GM12878 (cell line): ENCODE data around the gene SLC6A8. TPM values are rescaled to one million over a fixed set of nuclear protein-coding genes. Genes with fewer than 3 reads are reported as not detected.

Experiments
- ATAC-seq: fragments of 200-7000 bp; cut with Tn5 transposase; 3 replicates; pipeline ENCODE4 v1.9.1; 2020; ENCODE audit warnings: mild to moderate bottlenecking, moderate library complexity
- BruUV-seq: library from RNA; stranded (reverse); fragments of 400-500 nt; replicated peaks from 2 replicates; lab custom pipeline; 2021; lab: Mats Ljungman, UMichigan
- CTCF ChIA-PET: fragments of 300-600 bp; sonication (Branson Sonifier 250); formaldehyde crosslinking; extraction: SDS; loops from one replicate; lab custom pipeline; 2021; ENCODE audit warnings: inconsistent platforms; lab: Yijun Ruan, JAX
- POLR2A ChIA-PET: fragments of 350-600 bp; formaldehyde crosslinking; extraction: SDS; loops from one replicate; lab custom pipeline; 2021; ENCODE audit warnings: inconsistent platforms; lab: Charles Lee
- RAD21 ChIA-PET: fragments of 300-600 bp; sonication (Branson Sonifier 250); formaldehyde crosslinking; loops from one replicate; lab custom pipeline; 2023; ENCODE audit warnings: antibody characterized with exemption; ENCODE audit not compliant: unreplicated experiment; lab: Charles Lee
- SMC1A ChIA-PET: fragments of 300-600 bp; sonication (Branson Sonifier 250); formaldehyde crosslinking; loops from one replicate; lab custom pipeline; 2023; ENCODE audit not compliant: unreplicated experiment, uncharacterized antibody; lab: Charles Lee
- DNase-seq: peaks from one replicate; pipeline ENCODE4 v3.0.0-alpha.2; 2011; ENCODE audit warnings: low read depth, low spot score
- FAIRE-seq: peaks from 3 replicates; lab custom pipeline; 2011; peaks lifted over from hg19 to GRCh38; lab: Jason Lieb, UNC
- H2AFZ ChIP-seq: 2 replicates; pipeline ENCODE4 v1.6.0; 2011; ENCODE audit warnings: low read depth, low read length, control low read depth; ENCODE audit not compliant: control insufficient read depth
- H3K27ac ChIP-seq: 2 replicates; pipeline ENCODE4 v1.5.1; 2011; ENCODE audit warnings: control low read depth; ENCODE audit not compliant: control insufficient read depth, insufficient read depth
- H3K27me3 ChIP-seq, 2 experiments: replicated peaks in 1 of 2; 2 replicates each; pipeline versions ENCODE4 v1.6.0 to v1.6.1; 2011; ENCODE audit warnings: low read length in 1 of 2; ENCODE audit not compliant: control insufficient read depth in 2 of 2, insufficient read depth in 2 of 2
- H3K36me3 ChIP-seq, 2 experiments: 2 replicates each; pipeline ENCODE4 v1.5.1; 2011; ENCODE audit warnings: low read length in 1 of 2; ENCODE audit not compliant: control insufficient read depth in 2 of 2, insufficient read depth in 2 of 2
- H3K4me1 ChIP-seq: 2 replicates; pipeline ENCODE4 v1.6.1; 2011; ENCODE audit warnings: mild to moderate bottlenecking, low read length, moderate library complexity, mixed read lengths; ENCODE audit not compliant: control insufficient read depth, insufficient read depth
- H3K4me2 ChIP-seq: 2 replicates; pipeline ENCODE4 v1.6.0; 2011; ENCODE audit warnings: control low read depth; ENCODE audit not compliant: control insufficient read depth, insufficient read depth
- H3K4me3 ChIP-seq: fragments of 200-600 bp; sonication (generic); 2 replicates; pipeline ENCODE4 v1.5.1; 2016
- H3K79me2 ChIP-seq: 2 replicates; pipeline ENCODE4 v1.6.0; 2011; ENCODE audit warnings: low read length; ENCODE audit not compliant: control insufficient read depth, insufficient read depth
- H3K9ac ChIP-seq: 2 replicates; pipeline ENCODE4 v1.8.0; 2011; ENCODE audit warnings: low read length, control low read depth, mixed read lengths; ENCODE audit not compliant: control insufficient read depth, insufficient read depth
- H3K9me3 ChIP-seq: replicated peaks from 3 replicates; pipeline ENCODE4 v1.5.1; 2011; ENCODE audit warnings: mild to moderate bottlenecking, low read length; ENCODE audit not compliant: control insufficient read depth, insufficient read depth
- H4K20me1 ChIP-seq: 2 replicates; pipeline ENCODE4 v1.6.0; 2011; ENCODE audit not compliant: control insufficient read depth, insufficient read depth
- ASH2L ChIP-seq: fragments of 300-600, 200-600 bp; sonication (generic); IDR thresholded peaks from 2 replicates; pipeline ENCODE4 v1.6.1; 2017; ENCODE audit warnings: low read depth, mild to moderate bottlenecking, borderline replicate concordance
- EGR1 ChIP-seq, 2 experiments: IDR thresholded peaks; 1 replicate in 1 of 2; 2 replicates in 1 of 2; pipeline ENCODE4 v1.6.1; 2011 to 2012; ENCODE audit warnings: low read depth in 2 of 2, low read length in 2 of 2, borderline replicate concordance in 1 of 2, mild to moderate bottlenecking in 1 of 2, moderate library complexity in 1 of 2
- ESRRA ChIP-seq: IDR thresholded peaks from 2 replicates; pipeline ENCODE4 v1.6.1; 2012; ENCODE audit warnings: mild to moderate bottlenecking, low read length, improper control_type of control experiment
- ETV6 ChIP-seq, 2 experiments: fragments of 450-650 bp in 1 of 2; IDR thresholded peaks in 1 of 2; conservative IDR thresholded peaks in 1 of 2; 2 replicates each; pipeline ENCODE4 v1.6.1; 2014; ENCODE audit warnings: antibody characterized with exemption in 1 of 2, borderline replicate concordance in 1 of 2, low read depth in 1 of 2, mild to moderate bottlenecking in 1 of 2, moderate library complexity in 1 of 2
- EZH2 ChIP-seq: IDR thresholded peaks from 2 replicates; pipeline ENCODE4 v1.6.1; 2012; ENCODE audit warnings: low read depth, mild to moderate bottlenecking, control low read depth, inconsistent platforms, low read length, borderline replicate concordance; ENCODE audit not compliant: control insufficient read depth
- NBN ChIP-seq: fragments of 450-650 bp; IDR thresholded peaks from 2 replicates; pipeline ENCODE4 v1.6.1; 2016
- RAD21 ChIP-seq: IDR thresholded peaks from 2 replicates; pipeline ENCODE4 v1.6.1; 2011; ENCODE audit warnings: mild to moderate bottlenecking, low read depth, low read length, moderate library complexity; ENCODE audit not compliant: insufficient read depth
- RAD51 ChIP-seq: fragments of 450-650 bp; IDR thresholded peaks from 2 replicates; pipeline ENCODE4 v1.6.1; 2016; ENCODE audit warnings: moderate library complexity, mild to moderate bottlenecking, inconsistent platforms
- ZNF24 ChIP-seq: fragments of 450-650 bp; IDR thresholded peaks from 2 replicates; pipeline ENCODE4 v1.6.1; 2017; ENCODE audit warnings: antibody characterized with exemption, mild to moderate bottlenecking
- WGBS: methylation state at CpG from one replicate; pipeline ENCODE4 v1.1.6; 2016; ENCODE audit warnings: low lambda C conversion rate; ENCODE audit not compliant: insufficient replicate concordance, insufficient coverage; ENCODE audit errors: missing lambda C conversion rate; 5-methylcytosine and 5-hydroxymethylcytosine counted together
- in situ Hi-C: fragments of 300-500 bp; cut with MboI; formaldehyde crosslinking; loops from 9 replicates; pipeline ENCODE4 v1.14.3; 2018; ENCODE audit warnings: mixed read lengths
- intact Hi-C: fragments of 100-400 bp; cut with micrococcal nuclease; formaldehyde crosslinking; loops from one replicate; pipeline ENCODE4 v1.14.2; 2022; ENCODE audit not compliant: unreplicated experiment
- polyA plus RNA-seq, 11 experiments: library from polyadenylated mRNA; depleted of rRNA in 4 of 11; unstranded in 6 of 11; stranded (reverse) in 5 of 11; fragments of >200 nt; fragmentation: Nextera tagmentation in 4 of 11; fragmentation: Illumina TruSeq in 1 of 11; extraction: Ambion mirVana in 4 of 11; extraction: Trizol in 1 of 11; gene quantifications; 1 replicate in 1 of 11; 2 replicates in 10 of 11; pipeline versions ENCODE4 v1.2.1 to v1.2.3, GENCODE V29; 2011 to 2016; ENCODE audit warnings: inconsistent platforms in 2 of 11, missing spikeins in 2 of 11, low read depth in 1 of 11
- total RNA-seq, 4 experiments: library from RNA; depleted of rRNA in 3 of 4; stranded (reverse); fragments of >200 nt in 3 of 4; fragmentation: Illumina TruSeq in 1 of 4; extraction: Trizol in 1 of 4; gene quantifications; 2 replicates each; pipeline versions ENCODE4 v1.2.1 to v1.2.3, GENCODE V29; 2013 to 2021
- TF ChIP-seq, protein P1 (sequence below): IDR thresholded peaks from 2 replicates; pipeline ENCODE4 v1.6.1; 2012; ENCODE audit warnings: improper control_type of control experiment, low read depth, low read length; ENCODE audit not compliant: insufficient replicate concordance
- TF ChIP-seq, protein P2 (sequence below): fragments of 450-650 bp; formaldehyde crosslinking; IDR thresholded peaks from 2 replicates; pipeline ENCODE4 v1.5.0; 2022; ENCODE audit warnings: mild to moderate bottlenecking, missing genetic modification characterization
- TF ChIP-seq, protein P3 (sequence below): fragments of 450-650 bp; IDR thresholded peaks from 2 replicates; pipeline ENCODE4 v1.6.1; 2017; ENCODE audit warnings: mild to moderate bottlenecking

SLC6A8 gene
- total and polyA plus RNA-seq, 10 of the 15 experiments (the other 5 are each of a cell fraction or from before 2014, with no cell fraction given): 0.01 to 0.72 (median 0.17) TPM; not detected in 6

DNA sequence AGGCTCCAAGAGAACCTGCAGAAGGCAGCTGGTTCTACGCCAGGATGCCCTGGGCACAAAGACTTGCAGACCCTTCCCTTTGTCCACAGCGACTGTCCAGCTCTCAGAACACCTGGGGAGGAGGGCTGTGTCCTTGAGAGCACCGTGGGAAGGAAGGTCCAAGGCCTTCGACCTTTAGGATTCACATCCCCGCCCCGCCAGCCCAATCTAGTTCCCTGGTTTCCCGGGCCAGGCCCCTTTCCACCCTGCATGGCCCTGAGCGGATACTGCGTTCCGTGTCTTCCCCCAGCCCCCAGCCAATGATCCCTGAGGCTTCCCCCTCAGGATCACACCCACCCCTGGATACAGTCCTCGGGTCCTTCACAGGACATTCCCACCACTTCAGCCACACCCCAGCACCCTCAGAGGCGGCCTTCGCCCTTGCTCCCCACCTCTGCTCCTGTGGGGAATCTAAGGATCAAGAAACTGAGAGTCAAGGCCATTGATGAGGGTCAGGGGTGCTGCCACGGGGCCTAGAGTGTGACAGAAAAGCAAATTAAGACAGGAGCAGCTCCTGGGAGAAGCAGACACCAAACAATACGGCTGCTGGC is 46.0 kb downstream of the SLC6A8 start:
- POLR2A ChIA-PET: no interaction called here
- TF ChIP-seq EZH2 (no peak), RAD21 (no peak), ETV6 (conservative IDR thresholded peaks at IDR 0.05 in 1 of 2, IDR thresholded peaks at IDR 0.05 in 1 of 2; ENCODE audit: borderline replicate concordance in 1 of 2, low read depth in 1 of 2) (no peak), ESRRA (no peak), ZNF24 (no peak), RAD51 (no peak), ASH2L (no peak), NBN (no peak), EGR1 (IDR thresholded peaks at IDR 0.05; ENCODE audit: borderline replicate concordance in 1 of 2, low read depth in 2 of 2, low read length in 2 of 2) (no peak)
- TF ChIP-seq, protein P1, sequence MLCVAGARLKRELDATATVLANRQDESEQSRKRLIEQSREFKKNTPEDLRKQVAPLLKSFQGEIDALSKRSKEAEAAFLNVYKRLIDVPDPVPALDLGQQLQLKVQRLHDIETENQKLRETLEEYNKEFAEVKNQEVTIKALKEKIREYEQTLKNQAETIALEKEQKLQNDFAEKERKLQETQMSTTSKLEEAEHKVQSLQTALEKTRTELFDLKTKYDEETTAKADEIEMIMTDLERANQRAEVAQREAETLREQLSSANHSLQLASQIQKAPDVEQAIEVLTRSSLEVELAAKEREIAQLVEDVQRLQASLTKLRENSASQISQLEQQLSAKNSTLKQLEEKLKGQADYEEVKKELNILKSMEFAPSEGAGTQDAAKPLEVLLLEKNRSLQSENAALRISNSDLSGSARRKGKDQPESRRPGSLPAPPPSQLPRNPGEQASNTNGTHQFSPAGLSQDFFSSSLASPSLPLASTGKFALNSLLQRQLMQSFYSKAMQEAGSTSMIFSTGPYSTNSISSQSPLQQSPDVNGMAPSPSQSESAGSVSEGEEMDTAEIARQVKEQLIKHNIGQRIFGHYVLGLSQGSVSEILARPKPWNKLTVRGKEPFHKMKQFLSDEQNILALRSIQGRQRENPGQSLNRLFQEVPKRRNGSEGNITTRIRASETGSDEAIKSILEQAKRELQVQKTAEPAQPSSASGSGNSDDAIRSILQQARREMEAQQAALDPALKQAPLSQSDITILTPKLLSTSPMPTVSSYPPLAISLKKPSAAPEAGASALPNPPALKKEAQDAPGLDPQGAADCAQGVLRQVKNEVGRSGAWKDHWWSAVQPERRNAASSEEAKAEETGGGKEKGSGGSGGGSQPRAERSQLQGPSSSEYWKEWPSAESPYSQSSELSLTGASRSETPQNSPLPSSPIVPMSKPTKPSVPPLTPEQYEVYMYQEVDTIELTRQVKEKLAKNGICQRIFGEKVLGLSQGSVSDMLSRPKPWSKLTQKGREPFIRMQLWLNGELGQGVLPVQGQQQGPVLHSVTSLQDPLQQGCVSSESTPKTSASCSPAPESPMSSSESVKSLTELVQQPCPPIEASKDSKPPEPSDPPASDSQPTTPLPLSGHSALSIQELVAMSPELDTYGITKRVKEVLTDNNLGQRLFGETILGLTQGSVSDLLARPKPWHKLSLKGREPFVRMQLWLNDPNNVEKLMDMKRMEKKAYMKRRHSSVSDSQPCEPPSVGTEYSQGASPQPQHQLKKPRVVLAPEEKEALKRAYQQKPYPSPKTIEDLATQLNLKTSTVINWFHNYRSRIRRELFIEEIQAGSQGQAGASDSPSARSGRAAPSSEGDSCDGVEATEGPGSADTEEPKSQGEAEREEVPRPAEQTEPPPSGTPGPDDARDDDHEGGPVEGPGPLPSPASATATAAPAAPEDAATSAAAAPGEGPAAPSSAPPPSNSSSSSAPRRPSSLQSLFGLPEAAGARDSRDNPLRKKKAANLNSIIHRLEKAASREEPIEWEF: no peak
- TF ChIP-seq, protein P2, sequence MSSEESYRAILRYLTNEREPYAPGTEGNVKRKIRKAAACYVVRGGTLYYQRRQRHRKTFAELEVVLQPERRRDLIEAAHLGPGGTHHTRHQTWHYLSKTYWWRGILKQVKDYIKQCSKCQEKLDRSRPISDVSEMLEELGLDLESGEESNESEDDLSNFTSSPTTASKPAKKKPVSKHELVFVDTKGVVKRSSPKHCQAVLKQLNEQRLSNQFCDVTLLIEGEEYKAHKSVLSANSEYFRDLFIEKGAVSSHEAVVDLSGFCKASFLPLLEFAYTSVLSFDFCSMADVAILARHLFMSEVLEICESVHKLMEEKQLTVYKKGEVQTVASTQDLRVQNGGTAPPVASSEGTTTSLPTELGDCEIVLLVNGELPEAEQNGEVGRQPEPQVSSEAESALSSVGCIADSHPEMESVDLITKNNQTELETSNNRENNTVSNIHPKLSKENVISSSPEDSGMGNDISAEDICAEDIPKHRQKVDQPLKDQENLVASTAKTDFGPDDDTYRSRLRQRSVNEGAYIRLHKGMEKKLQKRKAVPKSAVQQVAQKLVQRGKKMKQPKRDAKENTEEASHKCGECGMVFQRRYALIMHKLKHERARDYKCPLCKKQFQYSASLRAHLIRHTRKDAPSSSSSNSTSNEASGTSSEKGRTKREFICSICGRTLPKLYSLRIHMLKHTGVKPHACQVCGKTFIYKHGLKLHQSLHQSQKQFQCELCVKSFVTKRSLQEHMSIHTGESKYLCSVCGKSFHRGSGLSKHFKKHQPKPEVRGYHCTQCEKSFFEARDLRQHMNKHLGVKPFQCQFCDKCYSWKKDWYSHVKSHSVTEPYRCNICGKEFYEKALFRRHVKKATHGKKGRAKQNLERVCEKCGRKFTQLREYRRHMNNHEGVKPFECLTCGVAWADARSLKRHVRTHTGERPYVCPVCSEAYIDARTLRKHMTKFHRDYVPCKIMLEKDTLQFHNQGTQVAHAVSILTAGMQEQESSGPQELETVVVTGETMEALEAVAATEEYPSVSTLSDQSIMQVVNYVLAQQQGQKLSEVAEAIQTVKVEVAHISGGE: no peak
- TF ChIP-seq, protein P3, sequence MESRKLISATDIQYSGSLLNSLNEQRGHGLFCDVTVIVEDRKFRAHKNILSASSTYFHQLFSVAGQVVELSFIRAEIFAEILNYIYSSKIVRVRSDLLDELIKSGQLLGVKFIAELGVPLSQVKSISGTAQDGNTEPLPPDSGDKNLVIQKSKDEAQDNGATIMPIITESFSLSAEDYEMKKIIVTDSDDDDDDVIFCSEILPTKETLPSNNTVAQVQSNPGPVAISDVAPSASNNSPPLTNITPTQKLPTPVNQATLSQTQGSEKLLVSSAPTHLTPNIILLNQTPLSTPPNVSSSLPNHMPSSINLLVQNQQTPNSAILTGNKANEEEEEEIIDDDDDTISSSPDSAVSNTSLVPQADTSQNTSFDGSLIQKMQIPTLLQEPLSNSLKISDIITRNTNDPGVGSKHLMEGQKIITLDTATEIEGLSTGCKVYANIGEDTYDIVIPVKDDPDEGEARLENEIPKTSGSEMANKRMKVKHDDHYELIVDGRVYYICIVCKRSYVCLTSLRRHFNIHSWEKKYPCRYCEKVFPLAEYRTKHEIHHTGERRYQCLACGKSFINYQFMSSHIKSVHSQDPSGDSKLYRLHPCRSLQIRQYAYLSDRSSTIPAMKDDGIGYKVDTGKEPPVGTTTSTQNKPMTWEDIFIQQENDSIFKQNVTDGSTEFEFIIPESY: no peak
- no peaks in the 10 kb centered on the region for H3K36me3 ChIP-seq
- H3K9me3 ChIP-seq: peaks cover 2% of the 10 kb centered on the region; the same call in 1 of the 3 replicates
- no TSS peak for BruUV-seq
- intact Hi-C loops (no loop called here), in situ Hi-C loops (loop anchor here (10.0 kb wide), 2 partner anchors 51 to 59 kb away; partner anchors contain the start of genes PNCK and SRPK3)
- no peaks in the 10 kb centered on the region for H4K20me1 ChIP-seq
- H2AFZ ChIP-seq: no peak overlapping the region
- no peak overlapping the region for H3K4me2 ChIP-seq
- RAD21 ChIA-PET: interaction anchor here (0.6 kb wide), 1 partner anchor 166 kb away, joined by 3 read pairs; no protein-coding TSS in a partner anchor
- H3K4me1 ChIP-seq: no peaks in the 10 kb centered on the region
- CTCF ChIA-PET: no interaction called here
- no peak overlapping the region for H3K27ac ChIP-seq
- FAIRE-seq: no peak
- no peak for ATAC-seq
- no peak overlapping the region for H3K4me3 ChIP-seq
- 57% methylated on average over 12 of the region's 15 CpGs for WGBS
- SMC1A ChIA-PET: no interaction called here
- no peak overlapping the region for H3K9ac ChIP-seq
- no peaks in the 10 kb centered on the region for H3K79me2 ChIP-seq
- no peaks in the 10 kb centered on the region for H3K27me3 ChIP-seq
- DNase-seq: no peak
